K562 (cell line): Measurements from ENCODE around the gene PEPD.

Experiments
- POLR2A ChIP-seq: fragments of 450-650 bp; conservative IDR thresholded peaks from 2 replicates; pipeline ENCODE4 v1.6.1; 2016
- POLR3A ChIP-seq: IDR thresholded peaks from 2 replicates; pipeline ENCODE4 v1.6.1; 2011; ENCODE audit warnings: borderline replicate concordance, mild to moderate bottlenecking, moderate library complexity; ENCODE audit not compliant: insufficient read length, insufficient read depth; ENCODE audit errors: extremely low read depth
- RAD21 ChIP-seq, 2 experiments: fragments of 250-450 bp in 1 of 2; fragments of 450-650 bp in 1 of 2; sonication (Bioruptor Pico) in 1 of 2; formaldehyde crosslinking in 1 of 2; IDR thresholded peaks in 1 of 2; conservative IDR thresholded peaks in 1 of 2; 2 replicates each; pipeline versions ENCODE4 v1.4.0 to v1.8.0; 2020 to 2022; ENCODE audit warnings: mild to moderate bottlenecking in 2 of 2, moderate library complexity in 1 of 2
- STAT5B ChIP-seq: fragments of 250-450 bp; sonication (Bioruptor Pico); IDR thresholded peaks from 2 replicates; pipeline ENCODE4 v1.8.0; 2021; ENCODE audit warnings: mild to moderate bottlenecking, inconsistent platforms
- ZNF274 ChIP-seq: IDR thresholded peaks from 2 replicates; pipeline ENCODE4 v1.6.1; 2011; ENCODE audit warnings: low read depth, mild to moderate bottlenecking, low read length, moderate library complexity, borderline replicate concordance
- TF ChIP-seq, protein P1 (sequence below): fragments of 250-450 bp; sonication (Bioruptor Pico); IDR thresholded peaks from 2 replicates; pipeline ENCODE4 v1.5.0; 2022; ENCODE audit warnings: mild to moderate bottlenecking
- TF ChIP-seq, protein P2 (sequence below): sonication (generic); formaldehyde crosslinking; IDR thresholded peaks from 2 replicates; pipeline ENCODE4 v1.8.0; 2022; ENCODE audit warnings: mild to moderate bottlenecking, missing genetic modification reagents
- TF ChIP-seq, protein P3 (sequence below), 3 experiments: IDR thresholded peaks in 2 of 3; conservative IDR thresholded peaks in 1 of 3; 2 replicates each; pipeline ENCODE4 v1.5.1; 2011 to 2012; ENCODE audit warnings: low read length in 3 of 3, mild to moderate bottlenecking in 3 of 3, control low read depth in 2 of 3, improper control_type of control experiment in 1 of 3, inconsistent platforms in 1 of 3, low read depth in 1 of 3, mixed read lengths in 1 of 3, moderate library complexity in 1 of 3; ENCODE audit not compliant: insufficient read depth in 2 of 3
- TF ChIP-seq, protein P4 (sequence below): fragments of 450-650 bp; IDR thresholded peaks from 2 replicates; pipeline ENCODE4 v1.6.1; 2018; ENCODE audit not compliant: partially characterized antibody
- TF ChIP-seq, protein P5 (sequence below): sonication (generic); formaldehyde crosslinking; IDR thresholded peaks from 2 replicates; pipeline ENCODE4 v1.4.0; 2020; ENCODE audit warnings: mild to moderate bottlenecking, missing genetic modification reagents
- TF ChIP-seq, protein P6 (sequence below): sonication (generic); formaldehyde crosslinking; IDR thresholded peaks from 2 replicates; pipeline ENCODE4 v1.8.1; 2023; ENCODE audit warnings: mild to moderate bottlenecking, missing genetic modification reagents
- TF ChIP-seq, protein P7 (sequence below), 2 experiments: fragments of 450-650 bp; conservative IDR thresholded peaks; 2 replicates each; pipeline ENCODE4 v1.6.1; 2017; ENCODE audit warnings: mild to moderate bottlenecking in 2 of 2, moderate library complexity in 2 of 2

DNA sequence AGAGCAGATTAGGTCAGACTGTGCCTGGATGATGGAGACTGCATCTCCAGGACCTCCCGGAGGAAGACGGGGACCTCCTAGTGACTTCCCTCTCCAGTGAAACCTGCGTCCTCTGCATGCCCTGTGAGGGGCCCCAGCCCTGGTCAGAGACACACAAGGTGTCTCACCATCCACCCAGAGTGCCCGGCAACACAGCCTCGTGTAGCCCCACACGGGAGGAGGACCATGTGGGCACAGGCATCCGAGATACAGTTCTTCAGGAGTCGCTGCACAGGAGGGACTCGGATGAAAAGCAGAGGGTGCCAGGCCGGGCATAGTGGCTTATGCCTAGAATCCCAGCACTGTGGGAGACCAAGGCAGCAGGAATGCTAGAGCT, 64.8 kb downstream of the PEPD start:
- TF ChIP-seq POLR2A: no peak
- TF ChIP-seq, protein P1, sequence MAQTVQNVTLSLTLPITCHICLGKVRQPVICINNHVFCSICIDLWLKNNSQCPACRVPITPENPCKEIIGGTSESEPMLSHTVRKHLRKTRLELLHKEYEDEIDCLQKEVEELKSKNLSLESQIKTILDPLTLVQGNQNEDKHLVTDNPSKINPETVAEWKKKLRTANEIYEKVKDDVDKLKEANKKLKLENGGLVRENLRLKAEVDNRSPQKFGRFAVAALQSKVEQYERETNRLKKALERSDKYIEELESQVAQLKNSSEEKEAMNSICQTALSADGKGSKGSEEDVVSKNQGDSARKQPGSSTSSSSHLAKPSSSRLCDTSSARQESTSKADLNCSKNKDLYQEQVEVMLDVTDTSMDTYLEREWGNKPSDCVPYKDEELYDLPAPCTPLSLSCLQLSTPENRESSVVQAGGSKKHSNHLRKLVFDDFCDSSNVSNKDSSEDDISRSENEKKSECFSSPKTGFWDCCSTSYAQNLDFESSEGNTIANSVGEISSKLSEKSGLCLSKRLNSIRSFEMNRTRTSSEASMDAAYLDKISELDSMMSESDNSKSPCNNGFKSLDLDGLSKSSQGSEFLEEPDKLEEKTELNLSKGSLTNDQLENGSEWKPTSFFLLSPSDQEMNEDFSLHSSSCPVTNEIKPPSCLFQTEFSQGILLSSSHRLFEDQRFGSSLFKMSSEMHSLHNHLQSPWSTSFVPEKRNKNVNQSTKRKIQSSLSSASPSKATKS: no peak
- TF ChIP-seq, protein P2, sequence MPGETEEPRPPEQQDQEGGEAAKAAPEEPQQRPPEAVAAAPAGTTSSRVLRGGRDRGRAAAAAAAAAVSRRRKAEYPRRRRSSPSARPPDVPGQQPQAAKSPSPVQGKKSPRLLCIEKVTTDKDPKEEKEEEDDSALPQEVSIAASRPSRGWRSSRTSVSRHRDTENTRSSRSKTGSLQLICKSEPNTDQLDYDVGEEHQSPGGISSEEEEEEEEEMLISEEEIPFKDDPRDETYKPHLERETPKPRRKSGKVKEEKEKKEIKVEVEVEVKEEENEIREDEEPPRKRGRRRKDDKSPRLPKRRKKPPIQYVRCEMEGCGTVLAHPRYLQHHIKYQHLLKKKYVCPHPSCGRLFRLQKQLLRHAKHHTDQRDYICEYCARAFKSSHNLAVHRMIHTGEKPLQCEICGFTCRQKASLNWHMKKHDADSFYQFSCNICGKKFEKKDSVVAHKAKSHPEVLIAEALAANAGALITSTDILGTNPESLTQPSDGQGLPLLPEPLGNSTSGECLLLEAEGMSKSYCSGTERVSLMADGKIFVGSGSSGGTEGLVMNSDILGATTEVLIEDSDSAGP: no peak
- TF ChIP-seq, protein P3, sequence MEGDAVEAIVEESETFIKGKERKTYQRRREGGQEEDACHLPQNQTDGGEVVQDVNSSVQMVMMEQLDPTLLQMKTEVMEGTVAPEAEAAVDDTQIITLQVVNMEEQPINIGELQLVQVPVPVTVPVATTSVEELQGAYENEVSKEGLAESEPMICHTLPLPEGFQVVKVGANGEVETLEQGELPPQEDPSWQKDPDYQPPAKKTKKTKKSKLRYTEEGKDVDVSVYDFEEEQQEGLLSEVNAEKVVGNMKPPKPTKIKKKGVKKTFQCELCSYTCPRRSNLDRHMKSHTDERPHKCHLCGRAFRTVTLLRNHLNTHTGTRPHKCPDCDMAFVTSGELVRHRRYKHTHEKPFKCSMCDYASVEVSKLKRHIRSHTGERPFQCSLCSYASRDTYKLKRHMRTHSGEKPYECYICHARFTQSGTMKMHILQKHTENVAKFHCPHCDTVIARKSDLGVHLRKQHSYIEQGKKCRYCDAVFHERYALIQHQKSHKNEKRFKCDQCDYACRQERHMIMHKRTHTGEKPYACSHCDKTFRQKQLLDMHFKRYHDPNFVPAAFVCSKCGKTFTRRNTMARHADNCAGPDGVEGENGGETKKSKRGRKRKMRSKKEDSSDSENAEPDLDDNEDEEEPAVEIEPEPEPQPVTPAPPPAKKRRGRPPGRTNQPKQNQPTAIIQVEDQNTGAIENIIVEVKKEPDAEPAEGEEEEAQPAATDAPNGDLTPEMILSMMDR (IDR thresholded peaks at IDR 0.05 in 2 of 3, conservative IDR thresholded peaks at IDR 0.05 in 1 of 3; ENCODE audit: insufficient read depth in 2 of 3, low read depth in 1 of 3, low read length in 3 of 3): no peak
- no peak for TF ChIP-seq STAT5B (CRISPR knock-in tag)
- TF ChIP-seq, protein P4, sequence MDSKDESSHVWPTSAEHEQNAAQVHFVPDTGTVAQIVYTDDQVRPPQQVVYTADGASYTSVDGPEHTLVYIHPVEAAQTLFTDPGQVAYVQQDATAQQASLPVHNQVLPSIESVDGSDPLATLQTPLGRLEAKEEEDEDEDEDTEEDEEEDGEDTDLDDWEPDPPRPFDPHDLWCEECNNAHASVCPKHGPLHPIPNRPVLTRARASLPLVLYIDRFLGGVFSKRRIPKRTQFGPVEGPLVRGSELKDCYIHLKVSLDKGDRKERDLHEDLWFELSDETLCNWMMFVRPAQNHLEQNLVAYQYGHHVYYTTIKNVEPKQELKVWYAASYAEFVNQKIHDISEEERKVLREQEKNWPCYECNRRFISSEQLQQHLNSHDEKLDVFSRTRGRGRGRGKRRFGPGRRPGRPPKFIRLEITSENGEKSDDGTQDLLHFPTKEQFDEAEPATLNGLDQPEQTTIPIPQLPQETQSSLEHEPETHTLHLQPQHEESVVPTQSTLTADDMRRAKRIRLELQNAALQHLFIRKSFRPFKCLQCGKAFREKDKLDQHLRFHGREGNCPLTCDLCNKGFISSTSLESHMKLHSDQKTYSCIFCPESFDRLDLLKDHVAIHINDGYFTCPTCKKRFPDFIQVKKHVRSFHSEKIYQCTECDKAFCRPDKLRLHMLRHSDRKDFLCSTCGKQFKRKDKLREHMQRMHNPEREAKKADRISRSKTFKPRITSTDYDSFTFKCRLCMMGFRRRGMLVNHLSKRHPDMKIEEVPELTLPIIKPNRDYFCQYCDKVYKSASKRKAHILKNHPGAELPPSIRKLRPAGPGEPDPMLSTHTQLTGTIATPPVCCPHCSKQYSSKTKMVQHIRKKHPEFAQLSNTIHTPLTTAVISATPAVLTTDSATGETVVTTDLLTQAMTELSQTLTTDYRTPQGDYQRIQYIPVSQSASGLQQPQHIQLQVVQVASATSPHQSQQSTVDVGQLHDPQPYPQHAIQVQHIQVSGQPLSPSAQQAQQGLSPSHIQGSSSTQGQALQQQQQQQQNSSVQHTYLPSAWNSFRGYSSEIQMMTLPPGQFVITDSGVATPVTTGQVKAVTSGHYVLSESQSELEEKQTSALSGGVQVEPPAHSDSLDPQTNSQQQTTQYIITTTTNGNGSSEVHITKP: no peak
- no peak for TF ChIP-seq POLR3A
- TF ChIP-seq RAD21 (CRISPR knock-in tag; conservative IDR thresholded peaks at IDR 0.05 in 1 of 2, IDR thresholded peaks at IDR 0.05 in 1 of 2): no peak
- TF ChIP-seq, protein P5, sequence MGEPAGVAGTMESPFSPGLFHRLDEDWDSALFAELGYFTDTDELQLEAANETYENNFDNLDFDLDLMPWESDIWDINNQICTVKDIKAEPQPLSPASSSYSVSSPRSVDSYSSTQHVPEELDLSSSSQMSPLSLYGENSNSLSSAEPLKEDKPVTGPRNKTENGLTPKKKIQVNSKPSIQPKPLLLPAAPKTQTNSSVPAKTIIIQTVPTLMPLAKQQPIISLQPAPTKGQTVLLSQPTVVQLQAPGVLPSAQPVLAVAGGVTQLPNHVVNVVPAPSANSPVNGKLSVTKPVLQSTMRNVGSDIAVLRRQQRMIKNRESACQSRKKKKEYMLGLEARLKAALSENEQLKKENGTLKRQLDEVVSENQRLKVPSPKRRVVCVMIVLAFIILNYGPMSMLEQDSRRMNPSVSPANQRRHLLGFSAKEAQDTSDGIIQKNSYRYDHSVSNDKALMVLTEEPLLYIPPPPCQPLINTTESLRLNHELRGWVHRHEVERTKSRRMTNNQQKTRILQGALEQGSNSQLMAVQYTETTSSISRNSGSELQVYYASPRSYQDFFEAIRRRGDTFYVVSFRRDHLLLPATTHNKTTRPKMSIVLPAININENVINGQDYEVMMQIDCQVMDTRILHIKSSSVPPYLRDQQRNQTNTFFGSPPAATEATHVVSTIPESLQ (CRISPR knock-in tag): no peak
- TF ChIP-seq, protein P6, sequence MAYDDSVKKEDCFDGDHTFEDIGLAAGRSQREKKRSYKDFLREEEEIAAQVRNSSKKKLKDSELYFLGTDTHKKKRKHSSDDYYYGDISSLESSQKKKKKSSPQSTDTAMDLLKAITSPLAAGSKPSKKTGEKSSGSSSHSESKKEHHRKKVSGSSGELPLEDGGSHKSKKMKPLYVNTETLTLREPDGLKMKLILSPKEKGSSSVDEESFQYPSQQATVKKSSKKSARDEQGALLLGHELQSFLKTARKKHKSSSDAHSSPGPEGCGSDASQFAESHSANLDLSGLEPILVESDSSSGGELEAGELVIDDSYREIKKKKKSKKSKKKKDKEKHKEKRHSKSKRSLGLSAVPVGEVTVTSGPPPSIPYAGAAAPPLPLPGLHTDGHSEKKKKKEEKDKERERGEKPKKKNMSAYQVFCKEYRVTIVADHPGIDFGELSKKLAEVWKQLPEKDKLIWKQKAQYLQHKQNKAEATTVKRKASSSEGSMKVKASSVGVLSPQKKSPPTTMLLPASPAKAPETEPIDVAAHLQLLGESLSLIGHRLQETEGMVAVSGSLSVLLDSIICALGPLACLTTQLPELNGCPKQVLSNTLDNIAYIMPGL: no peak
- TF ChIP-seq, protein P7, sequence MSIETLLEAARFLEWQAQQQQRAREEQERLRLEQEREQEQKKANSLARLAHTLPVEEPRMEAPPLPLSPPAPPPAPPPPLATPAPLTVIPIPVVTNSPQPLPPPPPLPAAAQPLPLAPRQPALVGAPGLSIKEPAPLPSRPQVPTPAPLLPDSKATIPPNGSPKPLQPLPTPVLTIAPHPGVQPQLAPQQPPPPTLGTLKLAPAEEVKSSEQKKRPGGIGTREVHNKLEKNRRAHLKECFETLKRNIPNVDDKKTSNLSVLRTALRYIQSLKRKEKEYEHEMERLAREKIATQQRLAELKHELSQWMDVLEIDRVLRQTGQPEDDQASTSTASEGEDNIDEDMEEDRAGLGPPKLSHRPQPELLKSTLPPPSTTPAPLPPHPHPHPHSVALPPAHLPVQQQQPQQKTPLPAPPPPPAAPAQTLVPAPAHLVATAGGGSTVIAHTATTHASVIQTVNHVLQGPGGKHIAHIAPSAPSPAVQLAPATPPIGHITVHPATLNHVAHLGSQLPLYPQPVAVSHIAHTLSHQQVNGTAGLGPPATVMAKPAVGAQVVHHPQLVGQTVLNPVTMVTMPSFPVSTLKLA (conservative IDR thresholded peaks at IDR 0.05): no peak
- no peak for TF ChIP-seq ZNF274
